WI38 (cell line): ENCODE results near the gene JUND.

Source experiments
- H3K4me3 ChIP-seq: 2 replicates; pipeline ENCODE4 v1.5.1; 2011; ENCODE audit warnings: low read depth, mild to moderate bottlenecking, control low read depth, low read length
- TF ChIP-seq, protein P1 (sequence below): IDR thresholded peaks from 2 replicates; pipeline ENCODE4 v1.5.1; 2012; ENCODE audit warnings: low read depth, mild to moderate bottlenecking, control low read depth, low read length

JUND gene

DNA sequence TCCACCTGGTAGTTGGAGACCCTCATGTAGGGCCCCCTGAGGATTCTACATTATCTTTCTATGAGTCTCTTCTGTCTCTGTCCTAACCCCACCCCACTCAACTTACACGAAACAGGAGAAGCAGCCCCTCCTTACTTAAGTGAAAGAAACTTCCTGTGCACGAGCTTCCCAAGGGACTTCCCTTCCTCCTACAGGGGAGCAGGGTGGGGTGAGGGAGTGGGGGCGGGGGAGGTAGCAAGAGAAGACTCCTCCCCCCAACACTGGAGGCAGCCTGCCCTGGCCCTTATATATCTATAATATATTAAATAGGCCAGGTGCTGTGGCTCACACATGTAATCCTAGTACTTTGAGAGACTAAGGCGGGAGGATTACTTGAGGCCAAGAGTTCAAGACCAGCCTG lies 49.6 kb downstream of the JUND start:
- no peak overlapping the region for H3K4me3 ChIP-seq
- TF ChIP-seq, protein P1, sequence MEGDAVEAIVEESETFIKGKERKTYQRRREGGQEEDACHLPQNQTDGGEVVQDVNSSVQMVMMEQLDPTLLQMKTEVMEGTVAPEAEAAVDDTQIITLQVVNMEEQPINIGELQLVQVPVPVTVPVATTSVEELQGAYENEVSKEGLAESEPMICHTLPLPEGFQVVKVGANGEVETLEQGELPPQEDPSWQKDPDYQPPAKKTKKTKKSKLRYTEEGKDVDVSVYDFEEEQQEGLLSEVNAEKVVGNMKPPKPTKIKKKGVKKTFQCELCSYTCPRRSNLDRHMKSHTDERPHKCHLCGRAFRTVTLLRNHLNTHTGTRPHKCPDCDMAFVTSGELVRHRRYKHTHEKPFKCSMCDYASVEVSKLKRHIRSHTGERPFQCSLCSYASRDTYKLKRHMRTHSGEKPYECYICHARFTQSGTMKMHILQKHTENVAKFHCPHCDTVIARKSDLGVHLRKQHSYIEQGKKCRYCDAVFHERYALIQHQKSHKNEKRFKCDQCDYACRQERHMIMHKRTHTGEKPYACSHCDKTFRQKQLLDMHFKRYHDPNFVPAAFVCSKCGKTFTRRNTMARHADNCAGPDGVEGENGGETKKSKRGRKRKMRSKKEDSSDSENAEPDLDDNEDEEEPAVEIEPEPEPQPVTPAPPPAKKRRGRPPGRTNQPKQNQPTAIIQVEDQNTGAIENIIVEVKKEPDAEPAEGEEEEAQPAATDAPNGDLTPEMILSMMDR: no peak

DNA sequence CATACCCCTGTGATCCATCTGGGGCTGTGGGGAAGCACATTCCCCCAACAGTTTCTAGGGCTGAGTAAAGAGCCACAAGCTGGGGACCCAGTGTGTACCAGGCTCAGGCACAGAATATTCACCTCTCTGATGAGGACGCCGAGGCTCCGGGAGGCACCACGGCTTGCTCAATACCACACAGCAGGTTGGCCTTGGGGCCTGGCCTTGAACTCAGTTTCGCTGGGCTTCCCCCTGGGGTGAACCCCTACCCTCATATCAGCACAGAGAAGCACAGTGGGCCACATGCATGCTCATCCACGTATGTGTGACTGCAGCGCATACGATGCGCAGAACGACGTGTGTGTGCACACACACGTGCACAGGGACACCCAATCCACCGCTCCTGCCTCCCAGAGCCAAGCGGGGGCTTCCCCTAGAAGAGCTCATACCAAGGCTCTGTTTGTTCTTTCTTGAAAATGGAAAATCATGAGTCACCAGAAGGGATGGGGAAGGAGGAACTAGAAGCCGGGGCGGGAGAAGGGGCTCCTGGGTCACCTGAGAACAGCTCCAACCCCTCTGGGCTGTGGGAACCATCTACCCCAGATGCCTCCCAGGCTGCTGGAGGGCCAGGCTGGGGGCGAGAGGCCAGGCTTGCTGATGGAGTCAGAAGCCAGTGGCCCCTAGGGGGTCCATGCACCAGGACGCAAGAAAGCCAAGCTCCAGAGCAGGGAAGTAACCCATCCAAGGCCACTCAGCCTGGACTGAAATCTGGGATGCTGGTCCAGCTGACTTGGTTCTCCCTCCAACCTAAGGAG lies 50.3 kb downstream of the JUND start:
- no peak overlapping the region for H3K4me3 ChIP-seq
- TF ChIP-seq, protein P1: no peak

DNA sequence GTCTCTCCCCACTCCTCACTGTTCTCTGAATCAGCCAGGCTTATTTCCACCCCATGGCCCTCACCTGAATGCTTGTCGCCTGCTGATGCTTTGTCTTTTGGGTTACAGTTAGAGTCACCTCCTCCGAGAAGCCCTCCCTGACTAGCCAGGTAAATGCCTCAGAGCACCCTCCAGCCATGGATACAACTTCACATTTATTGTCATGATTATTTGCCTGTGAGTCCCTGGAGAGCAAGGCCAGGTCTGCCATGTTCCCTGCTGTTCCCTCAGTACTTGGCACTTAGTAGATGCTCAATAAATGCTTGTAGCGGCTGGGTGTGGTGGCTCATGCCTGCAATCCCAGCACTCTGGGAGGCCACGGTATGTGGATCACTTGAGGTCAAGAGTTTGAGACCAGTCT lies 51.5 kb downstream of the JUND start:
- H3K4me3 ChIP-seq: no peak overlapping the region
- TF ChIP-seq, protein P1: no peak
